ENCODE results near the gene PKDREJ.

DNA sequence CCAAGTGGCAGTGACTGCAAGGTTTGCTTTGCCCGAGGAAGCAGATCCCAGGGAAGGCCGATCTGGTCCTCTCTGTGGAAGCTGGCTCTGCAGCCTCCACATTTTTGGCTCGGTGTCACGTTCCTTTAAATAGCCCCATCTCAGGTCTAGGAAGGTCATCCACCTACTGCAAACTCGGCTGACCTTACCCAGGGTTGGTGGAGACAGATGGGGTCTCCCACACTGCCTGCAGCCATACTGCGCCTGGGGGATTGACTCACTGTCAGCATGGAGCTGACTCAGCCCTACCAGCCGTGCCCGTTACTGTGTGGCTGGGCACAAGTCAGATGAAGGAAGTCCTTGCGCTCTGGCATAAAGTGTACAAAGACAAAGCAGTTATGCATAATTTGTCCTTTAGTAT lies 29.9 kb downstream of the PKDREJ start:
- no peak for TF ChIP-seq POLR2AphosphoS5 (IDR thresholded peaks at IDR 0.05)
- no peak for TF ChIP-seq SMC3 (conservative IDR thresholded peaks at IDR 0.05; ENCODE audit: poor library complexity)
